ENCODE data around the gene CILP2. TPM values are rescaled to one million over a fixed set of nuclear protein-coding genes. Genes with fewer than 3 reads are reported as not detected.

Gene CILP2
- total RNA-seq, 1 experiment from 2014 or later, result 0.77 TPM

GRCh38 chr19:19559931-19560330, 21.9 kb downstream of the CILP2 start:
- Histone ChIP-seq H3K27me3 (replicated peaks; ENCODE audit: insufficient read depth, low read depth, low read length, poor library complexity) (no peaks in the 10 kb centered on the region), H3K27ac (ENCODE audit: low read depth, low read length, poor library complexity, severe bottlenecking) (no peak overlapping the region), H3K4me3 (ENCODE audit: low read depth, low read length, poor library complexity, severe bottlenecking) (no peak overlapping the region), H3K36me3 (ENCODE audit: insufficient read depth, low read length, poor library complexity, severe bottlenecking) (no peaks in the 10 kb centered on the region), H3K9me3 (ENCODE audit: low read depth, low read length, poor library complexity, severe bottlenecking) (no peaks in the 10 kb centered on the region), H3K4me1 (ENCODE audit: insufficient read depth, low read length, poor library complexity, severe bottlenecking) (no peaks in the 10 kb centered on the region)
- intact Hi-C loops (cut with micrococcal nuclease; ENCODE audit: unreplicated experiment), result no loop called here
- TF ChIP-seq CTCF (conservative IDR thresholded peaks at IDR 0.05; ENCODE audit: low read depth, low read length) (no peak), EZH2 (IDR thresholded peaks at IDR 0.05; ENCODE audit: borderline replicate concordance, low read depth, low read length, poor library complexity, severe bottlenecking) (no peak)
- ChIA-PET CTCF (no interaction called here), POLR2A (ENCODE audit: low non-redundant PET) (no interaction called here)
- no peak for DNase-seq (ENCODE audit: low spot score)
- BruUV-seq (replicated peaks), result no TSS peak

- intact Hi-C loops (cut with micrococcal nuclease; ENCODE audit: unreplicated experiment), result no loop called here
- no peak for DNase-seq (ENCODE audit: low spot score)
- BruUV-seq (replicated peaks), result no TSS peak
- TF ChIP-seq CTCF (conservative IDR thresholded peaks at IDR 0.05; ENCODE audit: low read depth, low read length) (no peak), EZH2 (IDR thresholded peaks at IDR 0.05; ENCODE audit: borderline replicate concordance, low read depth, low read length, poor library complexity, severe bottlenecking) (no peak)
- Histone ChIP-seq H3K36me3 (ENCODE audit: insufficient read depth, low read length, poor library complexity, severe bottlenecking) (no peaks in the 10 kb centered on the region), H3K4me1 (ENCODE audit: insufficient read depth, low read length, poor library complexity, severe bottlenecking) (no peaks in the 10 kb centered on the region), H3K9me3 (ENCODE audit: low read depth, low read length, poor library complexity, severe bottlenecking) (no peaks in the 10 kb centered on the region), H3K27ac (ENCODE audit: low read depth, low read length, poor library complexity, severe bottlenecking) (no peak overlapping the region), H3K27me3 (replicated peaks; ENCODE audit: insufficient read depth, low read depth, low read length, poor library complexity) (no peaks in the 10 kb centered on the region), H3K4me3 (ENCODE audit: low read depth, low read length, poor library complexity, severe bottlenecking) (no peak overlapping the region)
- POLR2A ChIA-PET (ENCODE audit: low non-redundant PET), result no interaction called here
- CTCF ChIA-PET, result no interaction called here
These were observed 24.0 kb downstream of the CILP2 start for GRCh38 chr19:19561946-19562664.

GRCh38 chr19:19562665-19563347, 24.7 kb downstream of the CILP2 start:
- Histone ChIP-seq H3K36me3 (ENCODE audit: insufficient read depth, low read length, poor library complexity, severe bottlenecking) (no peaks in the 10 kb centered on the region), H3K27me3 (replicated peaks; ENCODE audit: insufficient read depth, low read depth, low read length, poor library complexity) (no peaks in the 10 kb centered on the region), H3K4me1 (ENCODE audit: insufficient read depth, low read length, poor library complexity, severe bottlenecking) (no peaks in the 10 kb centered on the region), H3K27ac (ENCODE audit: low read depth, low read length, poor library complexity, severe bottlenecking) (no peak overlapping the region), H3K9me3 (ENCODE audit: low read depth, low read length, poor library complexity, severe bottlenecking) (no peaks in the 10 kb centered on the region), H3K4me3 (ENCODE audit: low read depth, low read length, poor library complexity, severe bottlenecking) (no peak overlapping the region)
- intact Hi-C loops (cut with micrococcal nuclease; ENCODE audit: unreplicated experiment), result no loop called here
- ChIA-PET POLR2A (ENCODE audit: low non-redundant PET) (no interaction called here), CTCF (no interaction called here)
- no peak for DNase-seq (ENCODE audit: low spot score)
- peak; percentile 23; the same call in 1 of the 2 replicates for TF ChIP-seq CTCF (conservative IDR thresholded peaks at IDR 0.05; ENCODE audit: low read depth, low read length)
- TF ChIP-seq EZH2 (IDR thresholded peaks at IDR 0.05; ENCODE audit: borderline replicate concordance, low read depth, low read length, poor library complexity, severe bottlenecking), result no peak
- BruUV-seq (replicated peaks), result no TSS peak
